Psoas muscle (tissue), 8 donors: ENCODE data around the gene WNT7B. TPM values are rescaled to one million over a fixed set of nuclear protein-coding genes. Genes with fewer than 3 reads are reported as not detected.

ENCODE experiments used
- ATAC-seq, 4 donors: fragments of 200-7000 bp; cut with Tn5 transposase; one replicate each; pipeline ENCODE4 v1.9.1; 2020; ENCODE audit warnings: moderate library complexity in 3 of 4, mild to moderate bottlenecking in 2 of 4
- DNase-seq, 2 donors: peaks; one replicate each; pipeline ENCODE4 v3.0.0-alpha.2; 2020
- H3K27ac ChIP-seq: fragments of 200-600 bp; one replicate; pipeline ENCODE4 v1.8.0; 2022
- H3K27me3 ChIP-seq, 3 donors: fragments of 200-600 bp in 1 of 3; one replicate each; pipeline versions ENCODE4 v1.6.1 to v1.8.0; 2013 to 2022; ENCODE audit warnings: low read length in 2 of 3, mild to moderate bottlenecking in 2 of 3, moderate library complexity in 1 of 3; ENCODE audit not compliant: insufficient read depth in 3 of 3
- H3K36me3 ChIP-seq, 2 donors: fragments of 200-600 bp in 1 of 2; one replicate each; pipeline versions ENCODE4 v1.6.1 to v1.8.0; 2013 to 2022; ENCODE audit warnings: low read depth in 1 of 2, mild to moderate bottlenecking in 1 of 2, moderate library complexity in 1 of 2; ENCODE audit not compliant: insufficient read depth in 1 of 2
- H3K4me1 ChIP-seq: fragments of 200-600 bp; one replicate; pipeline ENCODE4 v1.8.0; 2022
- H3K4me3 ChIP-seq: fragments of 200-600 bp; one replicate; pipeline ENCODE4 v1.8.0; 2022; ENCODE audit warnings: mild to moderate bottlenecking
- H3K9me3 ChIP-seq: fragments of 200-600 bp; one replicate; pipeline ENCODE4 v1.8.0; 2022
- WGBS, 3 donors: extraction: QIAGEN DNeasy Blood & Tissue Kit; methylation state at CpG; one replicate each; pipeline versions ENCODE4 v1.1.6 to v1.1.7; 2013; 5-methylcytosine and 5-hydroxymethylcytosine counted together
- intact Hi-C, 2 donors: fragments of 100-400 bp; cut with DNase I; formaldehyde crosslinking; loops; one replicate each; pipeline versions ENCODE4 v1.11.0 to v1.14.2; 2022
- polyA plus RNA-seq, 3 donors: library from polyadenylated mRNA; stranded (reverse); fragments of 200-250 nt; gene quantifications; one replicate each; pipeline ENCODE4 v1.2.3, GENCODE V29; 2013
- total RNA-seq, 4 donors: library from RNA; stranded (reverse); fragmentation: NEBNext Ultra II Directional in 2 of 4; extraction: Animal tissue kit (Norgen Biotek cat#: 25700) in 2 of 4; gene quantifications; one replicate each; pipeline versions ENCODE4 v1.2.1 to v1.2.4, GENCODE V29; 2021 to 2023
- TF ChIP-seq, protein P1 (sequence below): fragments of 200-600 bp; IDR thresholded peaks from one replicate; pipeline ENCODE4 v1.8.0; 2022; ENCODE audit warnings: antibody characterized with exemption
- donor health status: healthy with polysubstance abuse.
- donor health status: DM: no; HTN: no; CAD: no; lungs with moderate emphysema.
- donor health status: Bipolar disorder and iron deficiency.
- donor health status: healthy.
- donor health status: DM: yes; HTN: yes; CAD: no.
- donor health status: DM: no; HTN: no; CAD: no.
- donor health status: DM: no; HTN: no; CAD: no.
- donor health status: DM: yes; HTN: yes; CAD: no.

WNT7B gene
- total and polyA plus RNA-seq, 7 donors, result 0.05 TPM; not detected in 6

DNA sequence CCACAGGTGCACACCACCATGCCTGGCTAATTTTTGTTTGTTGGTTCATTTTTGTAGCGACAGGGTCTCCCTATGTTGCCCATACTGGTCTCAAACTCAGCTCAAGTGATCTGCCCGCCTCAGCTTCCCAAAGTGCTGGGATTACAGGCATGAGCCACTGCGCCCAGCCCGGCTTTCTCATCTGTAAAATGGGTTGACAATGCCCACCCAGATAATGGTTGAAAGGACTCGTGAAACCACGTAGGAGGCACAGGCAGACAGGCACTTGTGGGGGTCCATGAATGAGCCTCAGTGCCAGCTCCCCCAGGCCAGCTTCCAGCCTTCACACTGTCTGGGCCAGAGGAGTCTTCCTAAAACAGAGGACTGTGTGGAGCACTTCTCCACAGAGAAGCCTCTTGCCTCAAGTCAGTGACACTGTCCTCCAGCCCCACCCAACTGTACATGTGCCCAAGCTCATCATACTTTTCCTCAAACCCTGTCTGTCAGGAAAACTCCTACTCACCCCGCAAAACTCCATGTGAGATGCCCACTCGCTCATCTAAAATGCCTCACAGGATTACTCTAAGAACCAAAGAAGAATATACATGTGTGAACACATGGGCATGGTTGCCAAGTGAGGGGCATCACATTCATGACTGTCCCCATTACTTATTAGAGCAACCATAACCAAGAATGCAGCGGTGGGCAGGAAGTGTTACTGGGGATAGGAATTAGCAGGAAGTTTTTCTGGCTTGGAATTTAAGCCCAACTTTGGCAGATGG, 32.1 kb upstream of the WNT7B start:
- Histone ChIP-seq H3K27me3 (no peaks in the 10 kb centered on the region), H3K36me3 (no peaks in the 10 kb centered on the region), H3K9me3 (peaks cover 7% of the 10 kb centered on the region), H3K4me3 (no peak overlapping the region), H3K27ac (no peak overlapping the region), H3K4me1 (peaks cover 33% of the 10 kb centered on the region)
- intact Hi-C loops, result loop anchor here in 1 of 2 donors (5.0 kb wide), 1 partner anchor 63 kb away; no protein-coding TSS in a partner anchor
- 85 to 92% (median 87%) methylated on average over 9 of the region's 9 CpGs for WGBS, 3 donors
- ATAC-seq (no peak), DNase-seq (peak in 1 of 2 donors; percentile 8)
- TF ChIP-seq, protein P1, sequence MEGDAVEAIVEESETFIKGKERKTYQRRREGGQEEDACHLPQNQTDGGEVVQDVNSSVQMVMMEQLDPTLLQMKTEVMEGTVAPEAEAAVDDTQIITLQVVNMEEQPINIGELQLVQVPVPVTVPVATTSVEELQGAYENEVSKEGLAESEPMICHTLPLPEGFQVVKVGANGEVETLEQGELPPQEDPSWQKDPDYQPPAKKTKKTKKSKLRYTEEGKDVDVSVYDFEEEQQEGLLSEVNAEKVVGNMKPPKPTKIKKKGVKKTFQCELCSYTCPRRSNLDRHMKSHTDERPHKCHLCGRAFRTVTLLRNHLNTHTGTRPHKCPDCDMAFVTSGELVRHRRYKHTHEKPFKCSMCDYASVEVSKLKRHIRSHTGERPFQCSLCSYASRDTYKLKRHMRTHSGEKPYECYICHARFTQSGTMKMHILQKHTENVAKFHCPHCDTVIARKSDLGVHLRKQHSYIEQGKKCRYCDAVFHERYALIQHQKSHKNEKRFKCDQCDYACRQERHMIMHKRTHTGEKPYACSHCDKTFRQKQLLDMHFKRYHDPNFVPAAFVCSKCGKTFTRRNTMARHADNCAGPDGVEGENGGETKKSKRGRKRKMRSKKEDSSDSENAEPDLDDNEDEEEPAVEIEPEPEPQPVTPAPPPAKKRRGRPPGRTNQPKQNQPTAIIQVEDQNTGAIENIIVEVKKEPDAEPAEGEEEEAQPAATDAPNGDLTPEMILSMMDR, result no peak

DNA sequence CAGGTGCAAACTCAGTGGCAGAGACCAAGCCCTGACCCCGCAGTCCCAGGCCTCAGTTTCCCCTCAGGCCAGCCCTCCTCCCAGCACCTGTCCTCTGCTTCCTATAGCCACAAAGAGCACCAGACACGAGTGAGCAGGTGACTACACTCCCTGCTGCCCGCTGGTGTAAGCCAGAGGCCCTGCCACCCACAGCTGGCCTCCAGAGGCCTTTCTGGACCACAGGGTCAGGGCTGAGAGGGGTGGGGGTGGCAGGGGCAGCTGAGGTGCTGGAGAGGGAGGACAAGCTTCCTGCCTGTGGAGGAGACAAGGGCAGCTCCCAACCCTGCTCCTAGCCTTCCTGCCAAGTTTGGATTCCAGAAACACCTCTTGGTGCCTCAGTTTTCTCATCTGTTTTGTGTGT, 31.3 kb upstream of the WNT7B start:
- Histone ChIP-seq H3K27me3 (no peaks in the 10 kb centered on the region), H3K4me1 (peaks cover 33% of the 10 kb centered on the region), H3K9me3 (peaks cover 7% of the 10 kb centered on the region), H3K27ac (peak overlapping the region; percentile 84), H3K36me3 (no peaks in the 10 kb centered on the region), H3K4me3 (no peak overlapping the region)
- intact Hi-C loops, result loop anchor here in 1 of 2 donors (5.0 kb wide), 1 partner anchor 64 kb away; no protein-coding TSS in a partner anchor
- peak in 1 of 2 donors; percentile 23 for DNase-seq
- TF ChIP-seq, protein P1, result no peak
- ATAC-seq, result no peak
- WGBS, 3 donors, result 21 to 37% (median 34%) methylated on average over 3 of the region's 3 CpGs

DNA sequence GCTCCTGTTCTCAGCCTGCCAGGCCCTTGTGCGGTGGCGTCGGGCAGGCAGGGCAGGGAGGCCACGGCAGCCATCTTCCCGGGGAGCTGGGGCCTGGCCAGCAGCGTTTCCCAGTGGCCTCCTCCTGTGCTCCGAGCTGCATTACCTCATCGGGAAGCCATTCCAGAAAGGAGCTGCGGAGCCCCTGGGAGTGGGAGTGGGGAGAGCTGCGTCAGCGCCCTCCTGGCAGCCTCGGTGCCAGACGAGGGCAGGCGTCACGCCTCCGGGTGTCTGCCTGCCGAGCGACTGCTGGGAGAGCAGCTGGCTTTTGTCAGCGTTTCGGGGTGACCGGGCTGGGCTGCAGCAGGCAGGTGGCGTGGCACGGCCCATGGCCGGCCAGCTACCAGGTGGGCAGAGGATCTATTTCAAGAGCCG, 30.9 kb upstream of the WNT7B start:
- Histone ChIP-seq H3K4me3 (no peak overlapping the region), H3K27ac (peak overlapping the region; percentile 84), H3K27me3 (no peaks in the 10 kb centered on the region), H3K36me3 (no peaks in the 10 kb centered on the region), H3K4me1 (peaks cover 29% of the 10 kb centered on the region), H3K9me3 (peaks cover 7% of the 10 kb centered on the region)
- TF ChIP-seq, protein P1, result no peak
- intact Hi-C loops, result loop anchor here (2.0 to 5.0 kb wide), 2 partner anchors 64 to 107 kb away; no protein-coding TSS in a partner anchor
- 16 to 23% (median 18%) methylated on average over 24 to 25 of the region's 25 CpGs for WGBS, 3 donors
- DNase-seq, result peak; percentile 84 to 92
- ATAC-seq, result peak; percentile 34 to 60 (median 52)

DNA sequence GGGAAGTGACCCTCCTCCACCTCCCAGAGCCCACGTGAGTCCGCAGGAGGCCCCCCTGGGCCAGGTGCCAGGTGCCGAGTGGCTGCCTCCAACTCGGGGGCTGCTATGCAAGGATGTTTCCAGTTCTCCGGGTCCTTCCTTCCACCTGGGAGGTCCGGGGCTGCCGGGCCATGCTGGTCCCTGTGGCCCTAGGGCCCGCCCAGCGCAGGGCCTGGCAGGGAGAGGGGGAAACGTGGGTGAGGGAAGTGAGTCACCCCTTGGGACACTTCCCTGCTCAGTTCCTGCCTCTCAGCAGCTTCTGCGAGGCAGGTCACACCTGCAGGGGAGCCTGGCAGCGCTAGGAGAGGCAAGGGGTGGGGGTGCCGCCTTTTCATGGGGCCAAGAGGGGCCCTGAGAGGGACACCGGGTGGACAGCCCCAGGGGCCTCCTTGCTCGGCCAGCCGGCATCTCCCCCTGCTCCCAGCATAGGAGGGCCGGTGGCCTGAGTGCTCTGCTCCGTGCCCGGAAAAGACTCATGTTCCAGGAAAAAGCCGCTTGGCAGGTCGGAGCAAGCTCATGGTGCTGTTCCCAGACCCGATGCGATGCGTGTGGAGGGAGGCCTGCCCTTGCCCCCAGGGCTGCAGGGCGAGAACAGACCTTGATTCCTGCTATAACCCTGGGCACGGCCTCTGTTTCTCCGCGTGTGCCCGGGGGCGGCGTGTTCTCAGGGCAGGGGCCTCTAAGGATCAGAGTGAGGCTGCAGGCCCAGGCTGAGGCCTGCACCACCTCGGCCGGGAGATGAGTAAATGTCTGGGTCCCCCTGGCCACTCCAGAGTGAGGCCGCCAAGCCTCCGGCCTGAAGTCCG, 30.3 kb upstream of the WNT7B start:
- intact Hi-C loops, result loop anchor here (2.0 to 5.0 kb wide), 2 partner anchors 65 to 108 kb away; no protein-coding TSS in a partner anchor
- peaks cover 26% of the 10 kb centered on the region for H3K4me1 ChIP-seq
- WGBS, 3 donors, result 37 to 44% (median 39%) methylated on average over 33 to 36 of the region's 36 CpGs
- TF ChIP-seq, protein P1, result no peak
- DNase-seq, result peak; percentile 75 to 81
- H3K27ac ChIP-seq, result peak overlapping the region; percentile 84
- peak overlapping the region; percentile 23 for H3K4me3 ChIP-seq
- ATAC-seq, result peak; percentile 60 to 76 (median 72)
- no peaks in the 10 kb centered on the region for H3K36me3 ChIP-seq
- H3K27me3 ChIP-seq, result no peaks in the 10 kb centered on the region
- H3K9me3 ChIP-seq, result peaks cover 7% of the 10 kb centered on the region
